Measurements from ENCODE around the gene SMNDC1.

GRCh38 chr10:110345286-110345685 is 40.6 kb upstream of the SMNDC1 start:
- TF ChIP-seq POLR2A (IDR thresholded peaks at IDR 0.05) = no peak
- no peak for TF ChIP-seq CTCF (IDR thresholded peaks at IDR 0.05)
